Erythroblast (primary cell): ENCODE data around the gene MTPN.

Experiments
- GATA1 ChIP-seq: IDR thresholded peaks from 2 replicates; pipeline ENCODE4 v1.6.1; 2011; ENCODE audit warnings: low read depth, mild to moderate bottlenecking, control low read depth, low read length, moderate library complexity
- POLR2A ChIP-seq: IDR thresholded peaks from 2 replicates; pipeline ENCODE4 v1.6.1; 2011; ENCODE audit warnings: mild to moderate bottlenecking, low read length

DNA sequence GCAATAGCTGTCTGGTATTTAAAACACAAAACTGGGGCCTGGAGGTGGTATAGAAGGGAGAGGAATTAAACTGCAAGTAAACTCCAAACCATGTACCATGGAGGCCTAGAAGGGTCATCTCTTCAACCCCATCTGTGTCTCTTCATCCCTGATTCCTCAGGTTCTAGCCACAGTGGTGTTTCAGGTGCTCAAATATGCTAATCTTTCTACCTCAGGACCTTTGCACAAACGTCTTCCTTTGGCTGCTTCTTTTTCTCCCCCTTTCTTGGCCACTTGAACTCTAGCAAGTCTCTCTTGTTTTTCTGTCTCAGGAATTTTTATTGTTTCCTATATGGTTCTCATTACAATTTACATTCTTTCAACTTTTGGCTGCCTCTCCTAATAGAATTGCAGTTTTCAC lies 25.6 kb upstream of the MTPN start:
- no peak for TF ChIP-seq POLR2A
- no peak for TF ChIP-seq GATA1
